ENCODE measurements around the gene FOXC1. TPM values are rescaled to one million over a fixed set of nuclear protein-coding genes. Genes with fewer than 3 reads are reported as not detected.

FOXC1 gene
- total and polyA plus RNA-seq, 8 donors: 0.75 to 3.4 (median 1.0) TPM

GRCh38 chr6:1598433-1598832 lies 11.3 kb upstream of the FOXC1 start:
- no peak for ATAC-seq
- Histone ChIP-seq H3K36me3 (no peaks in the 10 kb centered on the region), H3K4me1 (peaks cover 0 to 5% of the 10 kb centered on the region in 2 donors), H3K9me3 (no peaks in the 10 kb centered on the region), H3K27me3 (peaks cover 43 to 96% of the 10 kb centered on the region in 2 donors), H3K27ac (no peak overlapping the region), H3K4me3 (no peak overlapping the region)
- DNase-seq: no peak
- intact Hi-C loops (cut with DNase I): loop anchor here (10.0 kb wide), 3 partner anchors 756 to 1146 kb away; no protein-coding TSS in a partner anchor
- TF ChIP-seq, protein P1, sequence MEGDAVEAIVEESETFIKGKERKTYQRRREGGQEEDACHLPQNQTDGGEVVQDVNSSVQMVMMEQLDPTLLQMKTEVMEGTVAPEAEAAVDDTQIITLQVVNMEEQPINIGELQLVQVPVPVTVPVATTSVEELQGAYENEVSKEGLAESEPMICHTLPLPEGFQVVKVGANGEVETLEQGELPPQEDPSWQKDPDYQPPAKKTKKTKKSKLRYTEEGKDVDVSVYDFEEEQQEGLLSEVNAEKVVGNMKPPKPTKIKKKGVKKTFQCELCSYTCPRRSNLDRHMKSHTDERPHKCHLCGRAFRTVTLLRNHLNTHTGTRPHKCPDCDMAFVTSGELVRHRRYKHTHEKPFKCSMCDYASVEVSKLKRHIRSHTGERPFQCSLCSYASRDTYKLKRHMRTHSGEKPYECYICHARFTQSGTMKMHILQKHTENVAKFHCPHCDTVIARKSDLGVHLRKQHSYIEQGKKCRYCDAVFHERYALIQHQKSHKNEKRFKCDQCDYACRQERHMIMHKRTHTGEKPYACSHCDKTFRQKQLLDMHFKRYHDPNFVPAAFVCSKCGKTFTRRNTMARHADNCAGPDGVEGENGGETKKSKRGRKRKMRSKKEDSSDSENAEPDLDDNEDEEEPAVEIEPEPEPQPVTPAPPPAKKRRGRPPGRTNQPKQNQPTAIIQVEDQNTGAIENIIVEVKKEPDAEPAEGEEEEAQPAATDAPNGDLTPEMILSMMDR (IDR thresholded peaks at IDR 0.05): no peak

GRCh38 chr6:1598886-1599285 lies 10.8 kb upstream of the FOXC1 start:
- H3K27me3 ChIP-seq: peaks cover 47 to 96% of the 10 kb centered on the region in 2 donors

DNA sequence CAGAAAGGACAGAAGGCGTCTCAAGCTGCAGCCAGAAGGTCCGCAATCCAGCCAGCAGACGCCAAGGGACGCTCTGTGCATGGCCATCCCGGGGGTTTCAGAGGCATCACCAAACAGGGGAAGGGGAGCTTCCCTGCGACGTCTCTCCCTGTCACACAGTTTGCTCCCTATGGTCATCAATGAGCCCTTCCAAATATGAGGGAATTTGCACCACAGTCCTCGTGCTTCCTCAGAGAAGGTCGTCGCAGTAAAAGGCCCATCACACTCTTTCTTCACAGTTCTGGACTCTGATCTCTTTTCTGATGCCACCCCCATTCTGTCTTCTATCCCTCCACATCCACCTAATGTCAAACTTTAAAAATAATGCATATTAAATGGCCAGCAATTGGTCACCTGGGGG lies 10.2 kb upstream of the FOXC1 start:
- Histone ChIP-seq H3K27ac (no peak overlapping the region), H3K4me1 (peaks cover 4 to 12% of the 10 kb centered on the region in 2 donors), H3K36me3 (no peaks in the 10 kb centered on the region), H3K27me3 (peaks cover 51 to 96% of the 10 kb centered on the region in 2 donors), H3K4me3 (no peak overlapping the region), H3K9me3 (no peaks in the 10 kb centered on the region)
- ATAC-seq (no peak), DNase-seq (no peak)
- TF ChIP-seq, protein P1 (IDR thresholded peaks at IDR 0.05): no peak
- intact Hi-C loops (cut with DNase I): loop anchor here (10.0 kb wide), 3 partner anchors 755 to 1145 kb away; no protein-coding TSS in a partner anchor

More at GRCh38 chr6:1598886-1599285, 10.8 kb upstream of the FOXC1 start:
- intact Hi-C loops (cut with DNase I): loop anchor here (10.0 kb wide), 3 partner anchors 756 to 1146 kb away; no protein-coding TSS in a partner anchor
- ATAC-seq: no peak
- H3K4me3 ChIP-seq: no peak overlapping the region
- peak in 1 of 4 donors; percentile 78 for DNase-seq
- H3K9me3 ChIP-seq: no peaks in the 10 kb centered on the region
- no peaks in the 10 kb centered on the region for H3K36me3 ChIP-seq
- peaks cover 0 to 6% of the 10 kb centered on the region in 2 donors for H3K4me1 ChIP-seq
- H3K27ac ChIP-seq: no peak overlapping the region
- TF ChIP-seq, protein P1 (IDR thresholded peaks at IDR 0.05): no peak

- no peak overlapping the region for H3K4me3 ChIP-seq
- no peaks in the 10 kb centered on the region for H3K36me3 ChIP-seq
- peaks cover 8 to 20% of the 10 kb centered on the region in 2 donors for H3K4me1 ChIP-seq
- intact Hi-C loops (cut with DNase I): loop anchor here in 1 of 2 donors (10.0 kb wide), 4 partner anchors 85 to 845 kb away; no protein-coding TSS in a partner anchor
- TF ChIP-seq, protein P1 (IDR thresholded peaks at IDR 0.05): no peak
- H3K27ac ChIP-seq: no peak overlapping the region
- H3K9me3 ChIP-seq: no peaks in the 10 kb centered on the region
- DNase-seq: no peak
- H3K27me3 ChIP-seq: peaks cover 53 to 96% of the 10 kb centered on the region in 2 donors
- ATAC-seq: no peak
Observed at GRCh38 chr6:1600063-1600763, 9.5 kb upstream of the FOXC1 start.

DNA sequence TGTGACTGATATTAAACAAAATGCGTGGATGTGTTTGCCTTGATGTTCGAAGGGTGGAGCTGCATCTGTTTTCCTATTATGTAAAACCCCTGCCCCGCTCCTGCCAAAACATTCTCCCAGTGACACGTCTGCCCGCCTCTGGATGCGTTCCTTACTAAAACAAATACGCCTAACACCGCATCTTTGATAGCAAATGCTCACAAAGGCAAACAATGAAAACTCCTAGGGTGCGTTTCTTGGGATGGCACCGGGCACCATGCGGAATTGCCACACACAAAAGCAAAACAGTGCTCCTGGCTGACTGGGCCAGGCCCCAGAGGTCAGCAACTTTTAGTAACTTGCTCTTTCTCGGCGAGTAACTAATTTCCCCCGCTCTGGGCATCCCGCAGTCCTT lies 9.0 kb upstream of the FOXC1 start:
- no peak overlapping the region for H3K27ac ChIP-seq
- peaks cover 54 to 96% of the 10 kb centered on the region in 2 donors for H3K27me3 ChIP-seq
- intact Hi-C loops (cut with DNase I): loop anchor here in 1 of 2 donors (10.0 kb wide), 4 partner anchors 84 to 844 kb away; no protein-coding TSS in a partner anchor
- no peak for DNase-seq
- TF ChIP-seq, protein P1 (IDR thresholded peaks at IDR 0.05): no peak
- H3K36me3 ChIP-seq: no peaks in the 10 kb centered on the region
- H3K4me1 ChIP-seq: peaks cover 8 to 23% of the 10 kb centered on the region in 2 donors
- no peak overlapping the region for H3K4me3 ChIP-seq
- ATAC-seq: no peak
- H3K9me3 ChIP-seq: no peaks in the 10 kb centered on the region

All from left lung (tissue), 10 donors.